IMR-90 (cell line): ENCODE results near the gene CATSPERZ. TPM values are rescaled to one million over a fixed set of nuclear protein-coding genes. Genes with fewer than 3 reads are reported as not detected.

Experiments
- ATAC-seq: fragments of 200-7000 bp; cut with Tn5 transposase; 2 replicates; pipeline ENCODE4 v1.9.1; 2020; ENCODE audit warnings: low read depth, mild to moderate bottlenecking, moderate library complexity
- BruUV-seq: library from RNA; stranded (reverse); fragments of 400-500 nt; replicated peaks from 2 replicates; lab custom pipeline; 2021; lab: Mats Ljungman, UMichigan
- CTCF ChIA-PET: fragments of 300-600 bp; formaldehyde crosslinking; extraction: SDS; loops from one replicate; lab custom pipeline; 2021; ENCODE audit warnings: antibody characterized with exemption; lab: Yijun Ruan, JAX
- POLR2A ChIA-PET: fragments of 300-600 bp; sonication (Branson Sonifier 250); formaldehyde crosslinking; loops from one replicate; lab custom pipeline; 2022; ENCODE audit warnings: antibody characterized with exemption; ENCODE audit not compliant: unreplicated experiment; lab: Charles Lee
- DNase-seq: peaks from one replicate; pipeline ENCODE4 v3.0.0; 2013
- H2AFZ ChIP-seq: replicated peaks from 2 replicates; pipeline ENCODE3; 2013; ENCODE audit warnings: low read length, mild to moderate bottlenecking; ENCODE audit not compliant: poor library complexity
- H2AK5ac ChIP-seq: 2 replicates; pipeline ENCODE4 v1.6.1; 2013; ENCODE audit warnings: low read depth, low read length, inconsistent platforms
- H2AK9ac ChIP-seq: replicated peaks from 2 replicates; pipeline ENCODE3; 2013; ENCODE audit warnings: mild to moderate bottlenecking, low read depth, low read length, moderate library complexity; ENCODE audit not compliant: poor library complexity
- H2BK120ac ChIP-seq: 2 replicates; pipeline ENCODE4 v1.6.1; 2013; ENCODE audit warnings: low read depth, low read length, inconsistent platforms
- H2BK15ac ChIP-seq: 3 replicates; pipeline ENCODE4 v1.6.1; 2013; ENCODE audit warnings: low read depth, low read length, inconsistent platforms
- H2BK20ac ChIP-seq: 2 replicates; pipeline ENCODE4 v1.6.1; 2013; ENCODE audit warnings: low read depth, mild to moderate bottlenecking, inconsistent platforms, low read length, moderate library complexity
- H2BK5ac ChIP-seq: 2 replicates; pipeline ENCODE4 v1.6.1; 2013; ENCODE audit warnings: mild to moderate bottlenecking, low read depth, low read length, inconsistent platforms; ENCODE audit not compliant: poor library complexity, severe bottlenecking
- H3K14ac ChIP-seq: replicated peaks from 2 replicates; pipeline ENCODE4 v1.6.1; 2013; ENCODE audit warnings: low read depth, low read length, inconsistent platforms
- H3K18ac ChIP-seq: 2 replicates; pipeline ENCODE4 v1.6.1; 2013; ENCODE audit warnings: low read depth, low read length, control low read depth
- H3K23ac ChIP-seq: 2 replicates; pipeline ENCODE4 v1.6.1; 2013; ENCODE audit warnings: low read depth, low read length, inconsistent platforms
- H3K27ac ChIP-seq: 2 replicates; pipeline ENCODE4 v1.5.1; 2013; ENCODE audit warnings: mild to moderate bottlenecking, control low read depth, low read length; ENCODE audit not compliant: insufficient read depth
- H3K27me3 ChIP-seq: 2 replicates; pipeline ENCODE4 v1.6.1; 2013; ENCODE audit warnings: low read length; ENCODE audit not compliant: control insufficient read depth, insufficient read depth
- H3K36me3 ChIP-seq: 2 replicates; pipeline ENCODE4 v1.6.1; 2013; ENCODE audit warnings: low read length, mixed read lengths; ENCODE audit not compliant: control insufficient read depth, insufficient read depth
- H3K4ac ChIP-seq: 2 replicates; pipeline ENCODE4 v1.6.1; 2013; ENCODE audit warnings: low read depth, low read length, inconsistent platforms
- H3K4me1 ChIP-seq: 2 replicates; pipeline ENCODE4 v1.6.1; 2013; ENCODE audit warnings: low read length, mixed read lengths; ENCODE audit not compliant: control insufficient read depth, insufficient read depth
- H3K4me2 ChIP-seq: 2 replicates; pipeline ENCODE4 v1.6.1; 2013; ENCODE audit warnings: low read depth, mild to moderate bottlenecking, control low read depth, low read length, moderate library complexity
- H3K4me3 ChIP-seq: 2 replicates; pipeline ENCODE4 v1.5.1; 2013; ENCODE audit warnings: low read depth, mild to moderate bottlenecking, control low read depth, low read length, moderate library complexity; ENCODE audit not compliant: insufficient read depth
- H3K56ac ChIP-seq: 2 replicates; pipeline ENCODE4 v1.6.1; 2013; ENCODE audit warnings: low read length, inconsistent platforms; ENCODE audit not compliant: insufficient read depth; ENCODE audit errors: extremely low read depth
- H3K79me1 ChIP-seq, 2 experiments: 2 replicates each; pipeline ENCODE4 v1.6.1; 2013; ENCODE audit warnings: low read length in 2 of 2, inconsistent platforms in 1 of 2, low read depth in 1 of 2
- H3K9ac ChIP-seq: 2 replicates; pipeline ENCODE4 v1.6.1; 2013; ENCODE audit warnings: low read depth, low read length, control low read depth
- H3K9me1 ChIP-seq: 2 replicates; pipeline ENCODE4 v1.6.1; 2013; ENCODE audit warnings: low read length, inconsistent platforms; ENCODE audit not compliant: insufficient read depth
- H3K9me3 ChIP-seq: 2 replicates; pipeline ENCODE4 v1.6.1; 2013; ENCODE audit warnings: low read length; ENCODE audit not compliant: control insufficient read depth, insufficient read depth
- H4K20me1 ChIP-seq: 2 replicates; pipeline ENCODE4 v1.6.1; 2013; ENCODE audit warnings: low read length, inconsistent platforms; ENCODE audit not compliant: insufficient read depth
- H4K5ac ChIP-seq: 2 replicates; pipeline ENCODE4 v1.6.1; 2013; ENCODE audit warnings: mild to moderate bottlenecking, low read depth, low read length, control low read depth
- H4K8ac ChIP-seq, 2 experiments: 2 replicates each; pipeline ENCODE4 v1.6.1; 2013; ENCODE audit warnings: low read depth in 2 of 2, low read length in 2 of 2, control low read depth in 1 of 2, inconsistent platforms in 1 of 2
- H4K91ac ChIP-seq: 2 replicates; pipeline ENCODE4 v1.6.1; 2013; ENCODE audit warnings: low read depth, low read length, inconsistent platforms; ENCODE audit not compliant: insufficient read depth
- CEBPB ChIP-seq: IDR thresholded peaks from 2 replicates; pipeline ENCODE4 v1.6.1; 2012; ENCODE audit warnings: low read depth, low read length, improper control_type of control experiment
- CHD1 ChIP-seq: IDR thresholded peaks from 2 replicates; pipeline ENCODE4 v1.6.1; 2012; ENCODE audit warnings: low read depth, low read length, improper control_type of control experiment
- CTCF ChIP-seq: conservative IDR thresholded peaks from 2 replicates; pipeline ENCODE4 v1.5.1; 2012; ENCODE audit warnings: mild to moderate bottlenecking, low read depth, low read length, improper control_type of control experiment
- MAFK ChIP-seq: IDR thresholded peaks from 2 replicates; pipeline ENCODE4 v1.6.1; 2012; ENCODE audit warnings: low read depth, low read length, improper control_type of control experiment
- MAZ ChIP-seq: IDR thresholded peaks from 2 replicates; pipeline ENCODE4 v1.6.1; 2012; ENCODE audit warnings: low read depth, mild to moderate bottlenecking, low read length, improper control_type of control experiment, moderate library complexity, borderline replicate concordance
- MXI1 ChIP-seq: IDR thresholded peaks from 2 replicates; pipeline ENCODE4 v1.6.1; 2012; ENCODE audit warnings: low read depth, mild to moderate bottlenecking, low read length, moderate library complexity, borderline replicate concordance
- RCOR1 ChIP-seq: IDR thresholded peaks from 2 replicates; pipeline ENCODE4 v1.6.1; 2012; ENCODE audit warnings: mild to moderate bottlenecking, low read length, improper control_type of control experiment; ENCODE audit not compliant: insufficient replicate concordance
- RFX5 ChIP-seq: IDR thresholded peaks from 2 replicates; pipeline ENCODE4 v1.8.0; 2012; ENCODE audit warnings: low read depth, mild to moderate bottlenecking, low read length, moderate library complexity
- SMC3 ChIP-seq: fragments of 150-350 bp; IDR thresholded peaks from 2 replicates; pipeline ENCODE4 v1.6.1; 2016; ENCODE audit warnings: low read depth, mild to moderate bottlenecking, antibody characterized with exemption, low read length, moderate library complexity
- WGBS, 2 experiments: methylation state at CpG; one replicate each; pipeline versions ENCODE4 v1.1.5 to v1.1.7; 2013; ENCODE audit warnings: missing lambda C conversion rate in 2 of 2; ENCODE audit not compliant: insufficient read length in 1 of 2; ENCODE audit errors: extremely low coverage in 2 of 2; 5-methylcytosine and 5-hydroxymethylcytosine counted together
- dilution Hi-C: fragments of 300-500 bp; cut with HindIII; formaldehyde crosslinking; loops from one replicate; pipeline ENCODE4 v1.14.3; 2018; ENCODE audit warnings: low sequenced_read_pairs; ENCODE audit not compliant: unreplicated experiment
- in situ Hi-C: fragments of 300-500 bp; cut with MboI; formaldehyde crosslinking; loops from 3 replicates; pipeline ENCODE4 v1.14.3; 2019; ENCODE audit warnings: low sequenced_read_pairs, inconsistent platforms, mixed read lengths
- intact Hi-C: fragments of 100-400 bp; cut with micrococcal nuclease; formaldehyde crosslinking; loops from 2 replicates; pipeline ENCODE4 v1.10.0; 2022
- polyA plus RNA-seq, 3 experiments: library from polyadenylated mRNA; depleted of rRNA; stranded (reverse); fragments of >200 nt; gene quantifications; 2 replicates each; pipeline ENCODE4 v1.2.3, GENCODE V29; 2012; ENCODE audit warnings: low replicate concordance in 1 of 3
- total RNA-seq: library from RNA; depleted of rRNA; stranded (reverse); fragments of >200 nt; gene quantifications from 2 replicates; pipeline ENCODE4 v1.2.3, GENCODE V29; 2012
- TF ChIP-seq, protein P1 (sequence below): fragments of 150-350 bp; IDR thresholded peaks from 2 replicates; pipeline ENCODE4 v1.6.1; 2017; ENCODE audit warnings: mild to moderate bottlenecking, antibody characterized with exemption, low read length, low read depth
- TF ChIP-seq, protein P2 (sequence below): fragments of 150-350 bp; IDR thresholded peaks from 2 replicates; pipeline ENCODE4 v1.6.1; 2016; ENCODE audit warnings: low read depth, mild to moderate bottlenecking, low read length, moderate library complexity, borderline replicate concordance

CATSPERZ gene
- total and polyA plus RNA-seq, 2 of the 4 experiments (the other 2 are of a cell fraction): not detected

DNA sequence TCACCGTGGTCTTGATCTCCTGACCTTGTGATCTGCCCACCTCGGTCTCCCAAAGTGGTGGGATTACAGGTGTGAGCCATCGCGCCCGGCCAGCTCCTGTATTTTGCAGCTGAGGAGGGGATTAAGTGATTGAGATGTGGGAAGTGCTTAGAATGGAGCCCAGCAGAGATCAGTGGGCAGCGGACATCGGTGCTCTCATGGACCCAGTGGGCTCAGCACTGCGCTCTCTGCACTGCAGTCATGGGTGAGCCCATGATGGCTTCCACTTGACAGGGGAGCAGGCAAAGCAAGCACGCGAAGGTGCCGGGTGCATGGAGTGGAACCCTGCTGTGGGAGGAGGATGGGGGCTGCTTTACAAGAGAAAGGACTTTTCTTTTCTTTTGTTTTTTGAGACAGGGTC, 30.7 kb downstream of the CATSPERZ start:
- H3K9me1 ChIP-seq: peaks cover 8% of the 10 kb centered on the region
- 80% methylated on average over 3 of the region's 11 CpGs; no CpG with 5 or more reads in 1 of the 2 experiments for WGBS, 2 experiments
- ATAC-seq (no peak), DNase-seq (no peak)
- no peak overlapping the region for H3K14ac ChIP-seq
- H3K18ac ChIP-seq: no peak overlapping the region
- no peak overlapping the region for H2AK5ac ChIP-seq
- ChIA-PET CTCF (interaction anchor here (1.0 to 2.5 kb wide), 4 partner anchors 11 to 358 kb away, joined by 3 to 17 read pairs (median 4); no protein-coding TSS in a partner anchor), POLR2A (no interaction called here)
- H2BK5ac ChIP-seq: no peak overlapping the region
- no peak overlapping the region for H3K56ac ChIP-seq
- BruUV-seq: no TSS peak
- H3K27ac ChIP-seq: no peak overlapping the region
- peaks cover 7% of the 10 kb centered on the region for H3K4me1 ChIP-seq
- intact Hi-C loops: loop anchor here (1.0 kb wide), 1 partner anchor 27 kb away; no protein-coding TSS in a partner anchor
- no peak overlapping the region for H3K4me3 ChIP-seq
- H4K5ac ChIP-seq: no peak overlapping the region
- no peak overlapping the region for H3K9ac ChIP-seq
- in situ Hi-C loops: no loop called here
- TF ChIP-seq MXI1: no peak
- TF ChIP-seq CEBPB: no peak
- TF ChIP-seq, protein P1, sequence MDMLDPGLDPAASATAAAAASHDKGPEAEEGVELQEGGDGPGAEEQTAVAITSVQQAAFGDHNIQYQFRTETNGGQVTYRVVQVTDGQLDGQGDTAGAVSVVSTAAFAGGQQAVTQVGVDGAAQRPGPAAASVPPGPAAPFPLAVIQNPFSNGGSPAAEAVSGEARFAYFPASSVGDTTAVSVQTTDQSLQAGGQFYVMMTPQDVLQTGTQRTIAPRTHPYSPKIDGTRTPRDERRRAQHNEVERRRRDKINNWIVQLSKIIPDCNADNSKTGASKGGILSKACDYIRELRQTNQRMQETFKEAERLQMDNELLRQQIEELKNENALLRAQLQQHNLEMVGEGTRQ: no peak
- no peak for TF ChIP-seq MAZ
- no peak for TF ChIP-seq RFX5
- TF ChIP-seq SMC3: no peak
- no peak for TF ChIP-seq CHD1
- TF ChIP-seq, protein P2, sequence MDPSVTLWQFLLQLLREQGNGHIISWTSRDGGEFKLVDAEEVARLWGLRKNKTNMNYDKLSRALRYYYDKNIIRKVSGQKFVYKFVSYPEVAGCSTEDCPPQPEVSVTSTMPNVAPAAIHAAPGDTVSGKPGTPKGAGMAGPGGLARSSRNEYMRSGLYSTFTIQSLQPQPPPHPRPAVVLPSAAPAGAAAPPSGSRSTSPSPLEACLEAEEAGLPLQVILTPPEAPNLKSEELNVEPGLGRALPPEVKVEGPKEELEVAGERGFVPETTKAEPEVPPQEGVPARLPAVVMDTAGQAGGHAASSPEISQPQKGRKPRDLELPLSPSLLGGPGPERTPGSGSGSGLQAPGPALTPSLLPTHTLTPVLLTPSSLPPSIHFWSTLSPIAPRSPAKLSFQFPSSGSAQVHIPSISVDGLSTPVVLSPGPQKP: no peak
- no peak for TF ChIP-seq CTCF
- TF ChIP-seq RCOR1: no peak
- TF ChIP-seq MAFK: no peak
- no peak overlapping the region for H4K8ac ChIP-seq
- no peak overlapping the region for H3K23ac ChIP-seq
- H2BK120ac ChIP-seq: no peak overlapping the region
- dilution Hi-C loops: no loop called here
- H2AFZ ChIP-seq: peak overlapping the region; percentile 17
- H3K4ac ChIP-seq: no peak overlapping the region
- no peak overlapping the region for H3K4me2 ChIP-seq
- no peaks in the 10 kb centered on the region for H3K79me1 ChIP-seq
- 0 out of 2 replicates have a peak, but pooled peaks cover 3% of the 10 kb centered on the region for H4K20me1 ChIP-seq
- no peak overlapping the region for H2BK15ac ChIP-seq
- H2AK9ac ChIP-seq: peak overlapping the region; percentile 87
- 0 out of 2 replicates have a peak, but pooled peaks cover 2% of the 10 kb centered on the region for H3K9me3 ChIP-seq
- no peak overlapping the region for H4K91ac ChIP-seq
- no peak overlapping the region for H2BK20ac ChIP-seq
- no peaks in the 10 kb centered on the region for H3K36me3 ChIP-seq
- H3K27me3 ChIP-seq: no peaks in the 10 kb centered on the region; the same call in 1 of the 2 replicates
